OCI-LY1 (cell line): Measurements from ENCODE around the gene CTIF.
"Not testable (repeated sequence)": the region's sequence is repeated elsewhere in the genome, so short reads cannot be mapped to it uniquely, and the experiment has no call there.

Source experiments
- H2AFZ ChIP-seq: fragments of 200-600 bp; sonication (generic), shearing (Covaris generic); 2 replicates; pipeline ENCODE4 v1.6.0; 2014; ENCODE audit warnings: antibody characterized with exemption, mild to moderate bottlenecking, low read length
- H3F3A ChIP-seq: fragments of 200-600 bp; sonication (generic), shearing (Covaris generic); 2 replicates; pipeline ENCODE4 v1.6.0; 2014; ENCODE audit warnings: mild to moderate bottlenecking, antibody characterized with exemption, low read length, moderate library complexity; ENCODE audit not compliant: insufficient read depth
- H3K27ac ChIP-seq: fragments of 200-600 bp; sonication (generic); 2 replicates; pipeline ENCODE4 v1.5.1; 2014; ENCODE audit warnings: low read length, mixed run types, mild to moderate bottlenecking, low read depth; ENCODE audit not compliant: poor library complexity, severe bottlenecking
- H3K27me3 ChIP-seq: fragments of 200-600 bp; sonication (generic); 2 replicates; pipeline ENCODE4 v1.6.0; 2014; ENCODE audit warnings: antibody characterized with exemption, mild to moderate bottlenecking, low read length, moderate library complexity; ENCODE audit not compliant: insufficient read depth
- H3K36me3 ChIP-seq: fragments of 200-600 bp; sonication (generic); 2 replicates; pipeline ENCODE4 v1.6.1; 2014; ENCODE audit warnings: mild to moderate bottlenecking, antibody characterized with exemption, low read length, moderate library complexity, mixed read lengths; ENCODE audit not compliant: insufficient read depth
- H3K4me1 ChIP-seq: fragments of 200-600 bp; sonication (generic); 2 replicates; pipeline ENCODE4 v1.5.1; 2014; ENCODE audit warnings: mild to moderate bottlenecking, low read length, moderate library complexity; ENCODE audit not compliant: insufficient read depth, severe bottlenecking
- H3K4me2 ChIP-seq: fragments of 200-600 bp; sonication (generic), shearing (Covaris generic); 2 replicates; pipeline ENCODE4 v1.6.1; 2014; ENCODE audit warnings: low read length
- H3K4me3 ChIP-seq: fragments of 200-600 bp; sonication (generic); 2 replicates; pipeline ENCODE4 v1.5.1; 2014; ENCODE audit warnings: low read length, low read depth, mild to moderate bottlenecking, mixed read lengths; ENCODE audit not compliant: poor library complexity, severe bottlenecking
- H3K79me2 ChIP-seq: fragments of 200-600 bp; shearing (Covaris generic); 2 replicates; pipeline ENCODE4 v1.6.1; 2016; ENCODE audit warnings: mixed run types, low read length, mixed read lengths; ENCODE audit not compliant: insufficient read depth
- H3K9ac ChIP-seq: fragments of 200-600 bp; sonication (generic), shearing (Covaris generic); 2 replicates; pipeline ENCODE4 v1.6.1; 2014; ENCODE audit warnings: mild to moderate bottlenecking, low read length, mixed read lengths
- H3K9me2 ChIP-seq: fragments of 200-600 bp; sonication (generic), shearing (Covaris generic); 2 replicates; pipeline ENCODE4 v1.6.1; 2014; ENCODE audit warnings: low read depth, mild to moderate bottlenecking, low read length, mixed read lengths
- H3K9me3 ChIP-seq: fragments of 200-600 bp; shearing (Covaris generic); 2 replicates; pipeline ENCODE4 v1.6.1; 2014; ENCODE audit warnings: low read length, mixed read lengths
- H4K20me1 ChIP-seq: fragments of 200-600 bp; sonication (generic), shearing (Covaris generic); 2 replicates; pipeline ENCODE4 v1.6.0; 2016; ENCODE audit warnings: mild to moderate bottlenecking, low read length; ENCODE audit not compliant: insufficient read depth
- CTCF ChIP-seq: fragments of 200-600 bp; sonication (generic), shearing (Covaris generic); IDR thresholded peaks from 2 replicates; pipeline ENCODE4 v1.5.1; 2017; ENCODE audit warnings: mild to moderate bottlenecking, antibody characterized with exemption, low read length, moderate library complexity, mixed read lengths
- EZH2 ChIP-seq: fragments of 200-600 bp; sonication (generic), shearing (Covaris generic); IDR thresholded peaks from 2 replicates; pipeline ENCODE4 v1.8.0; 2017; ENCODE audit warnings: borderline replicate concordance, mixed run types, mild to moderate bottlenecking, antibody characterized with exemption, low read length, moderate library complexity, mixed read lengths

CTIF gene

GRCh38 chr18:48809365-48809764 lies 270.5 kb downstream of the CTIF start:
- Histone ChIP-seq H3K9ac (no peak overlapping the region), H3K79me2 (no peaks in the 10 kb centered on the region), H3K9me2 (no peaks in the 10 kb centered on the region), H2AFZ (no peak overlapping the region), H3F3A (no peaks in the 10 kb centered on the region), H3K4me3 (no peak overlapping the region), H3K4me1 (no peaks in the 10 kb centered on the region), H4K20me1 (no peaks in the 10 kb centered on the region), H3K27me3 (no peaks in the 10 kb centered on the region), H3K27ac (no peak overlapping the region), H3K36me3 (no peaks in the 10 kb centered on the region), H3K4me2 (no peak overlapping the region), H3K9me3 (no peaks in the 10 kb centered on the region)
- TF ChIP-seq CTCF (no peak), EZH2 (no peak)

- TF ChIP-seq CTCF (no peak), EZH2 (no peak)
- H3K36me3 ChIP-seq = no peaks in the 10 kb centered on the region
- no peak overlapping the region for H3K4me2 ChIP-seq
Observed at GRCh38 chr18:48810805-48811204, 272.0 kb downstream of the CTIF start.

GRCh38 chr18:48811401-48811800 lies 272.6 kb downstream of the CTIF start:
- Histone ChIP-seq H3K27ac (no peak overlapping the region), H3K9me2 (no peaks in the 10 kb centered on the region), H3K79me2 (no peaks in the 10 kb centered on the region), H3K9ac (no peak overlapping the region), H3K36me3 (no peaks in the 10 kb centered on the region), H3K4me3 (no peak overlapping the region), H3K9me3 (no peaks in the 10 kb centered on the region), H2AFZ (no peak overlapping the region), H3K27me3 (no peaks in the 10 kb centered on the region; the same call in 1 of the 2 replicates), H3F3A (no peaks in the 10 kb centered on the region), H3K4me2 (no peak overlapping the region), H3K4me1 (no peaks in the 10 kb centered on the region), H4K20me1 (no peaks in the 10 kb centered on the region)
- TF ChIP-seq CTCF = no peak
- TF ChIP-seq EZH2 = no peak

More at GRCh38 chr18:48810805-48811204, 272.0 kb downstream of the CTIF start:
- Histone ChIP-seq H3K27ac (no peak overlapping the region), H2AFZ (no peak overlapping the region), H3K79me2 (no peaks in the 10 kb centered on the region), H3K4me3 (no peak overlapping the region), H3K9me2 (no peaks in the 10 kb centered on the region), H3K9me3 (no peaks in the 10 kb centered on the region), H3K4me1 (no peaks in the 10 kb centered on the region), H3F3A (no peaks in the 10 kb centered on the region), H4K20me1 (no peaks in the 10 kb centered on the region), H3K9ac (no peak overlapping the region), H3K27me3 (no peaks in the 10 kb centered on the region)

DNA sequence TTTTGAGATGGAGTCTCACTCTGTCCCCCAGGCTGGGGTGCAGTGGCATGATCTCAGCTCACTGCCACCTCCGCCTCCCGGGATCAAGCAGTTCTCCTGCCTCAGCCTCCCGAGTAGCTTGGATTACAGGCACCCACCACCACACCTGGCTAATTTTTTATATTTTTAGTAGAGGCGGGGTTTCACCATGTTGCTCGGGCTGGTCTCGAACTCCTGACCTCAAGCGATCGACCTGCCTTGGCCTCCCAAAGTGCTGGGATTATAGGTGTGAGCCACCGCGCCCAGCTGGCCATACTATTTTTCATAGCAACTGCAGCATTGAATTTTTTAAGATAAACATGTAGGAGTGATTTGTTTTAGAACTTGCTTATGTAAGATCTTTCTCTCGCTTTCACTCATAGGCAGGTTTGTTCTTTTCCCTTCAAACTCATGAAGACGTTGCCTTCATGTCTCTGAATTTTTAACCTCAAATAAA lies 273.2 kb downstream of the CTIF start:
- H3K4me2 ChIP-seq, H3K4me3 ChIP-seq, H3K9ac ChIP-seq, H3K4me1 ChIP-seq, H3F3A ChIP-seq, H3K79me2 ChIP-seq, H3K27ac ChIP-seq, H3K9me3 ChIP-seq, H3K9me2 ChIP-seq, H4K20me1 ChIP-seq, H2AFZ ChIP-seq, H3K27me3 ChIP-seq, H3K36me3 ChIP-seq: not testable (repeated sequence)
